Endothelial cell of umbilical vein (primary cell): ENCODE results near the gene USF2. TPM values are rescaled to one million over a fixed set of nuclear protein-coding genes. Genes with fewer than 3 reads are reported as not detected.

Experiments used
- BruUV-seq: library from RNA; stranded (reverse); fragments of 400-500 nt; replicated peaks from 2 replicates; lab custom pipeline; 2021; lab: Mats Ljungman, UMichigan
- CTCF ChIA-PET: fragments of 300-600, 350-600 bp; sonication (Branson Sonifier 250); formaldehyde crosslinking; loops from one replicate; lab custom pipeline; 2021; ENCODE audit warnings: antibody characterized with exemption, inconsistent platforms; lab: Charles Lee
- POLR2A ChIA-PET: fragments of 300-600, 350-600 bp; sonication (Branson Sonifier 250); formaldehyde crosslinking; loops from one replicate; lab custom pipeline; 2021; ENCODE audit warnings: antibody characterized with exemption, inconsistent platforms; lab: Charles Lee
- DNase-seq: peaks from one replicate; pipeline ENCODE4 v3.0.0-alpha.2; 2011; ENCODE audit warnings: low read depth, low spot score
- FAIRE-seq: peaks from 2 replicates; lab custom pipeline; 2011; peaks lifted over from hg19 to GRCh38; lab: Jason Lieb, UNC
- H2AFZ ChIP-seq: 2 replicates; pipeline ENCODE4 v1.6.0; 2012; ENCODE audit warnings: low read depth, low read length, control low read depth, inconsistent platforms
- H3K27ac ChIP-seq: 2 replicates; pipeline ENCODE4 v1.5.1; 2011; ENCODE audit warnings: low read depth, mild to moderate bottlenecking, control low read depth, low read length, moderate library complexity; ENCODE audit not compliant: insufficient read depth
- H3K27me3 ChIP-seq, 2 experiments: 2 replicates each; pipeline versions ENCODE4 v1.6.0 to v1.6.1; 2011; ENCODE audit warnings: low read length in 2 of 2, mixed read lengths in 1 of 2; ENCODE audit not compliant: control insufficient read depth in 2 of 2, insufficient read depth in 2 of 2
- H3K36me3 ChIP-seq, 2 experiments: 2 replicates in 1 of 2; 3 replicates in 1 of 2; pipeline ENCODE4 v1.5.1; 2011; ENCODE audit warnings: low read length in 2 of 2, mild to moderate bottlenecking in 1 of 2, moderate library complexity in 1 of 2; ENCODE audit not compliant: control insufficient read depth in 2 of 2, insufficient read depth in 2 of 2; ENCODE audit errors: extremely low read depth in 1 of 2
- H3K4me1 ChIP-seq: 3 replicates; pipeline ENCODE4 v1.5.1; 2011; ENCODE audit warnings: mild to moderate bottlenecking, low read length; ENCODE audit not compliant: control insufficient read depth, insufficient read depth; ENCODE audit errors: extremely low read depth
- H3K4me2 ChIP-seq: 2 replicates; pipeline ENCODE4 v1.6.1; 2011; ENCODE audit warnings: low read length, control low read depth, mixed read lengths; ENCODE audit not compliant: insufficient read depth
- H3K4me3 ChIP-seq, 3 experiments: fragments of 200-600 bp in 1 of 3; sonication (generic), shearing (Covaris generic) in 1 of 3; replicated peaks in 1 of 3; 2 replicates each; pipeline ENCODE4 v1.5.1; 2011 to 2016; ENCODE audit warnings: control low read depth in 3 of 3, low read length in 3 of 3, mild to moderate bottlenecking in 2 of 3, inconsistent platforms in 1 of 3, low read depth in 1 of 3, moderate library complexity in 1 of 3; ENCODE audit not compliant: insufficient read depth in 1 of 3
- H3K79me2 ChIP-seq: 2 replicates; pipeline ENCODE4 v1.6.0; 2012; ENCODE audit warnings: low read length, inconsistent platforms; ENCODE audit not compliant: control insufficient read depth, insufficient read depth
- H3K9ac ChIP-seq: replicated peaks from 2 replicates; pipeline ENCODE3; 2011; ENCODE audit warnings: low read length, control low read depth; ENCODE audit not compliant: insufficient read depth; ENCODE audit errors: extremely low read depth
- H3K9me1 ChIP-seq: replicated peaks from 3 replicates; pipeline ENCODE4 v1.6.0; 2011; ENCODE audit warnings: mild to moderate bottlenecking, low read length; ENCODE audit not compliant: control insufficient read depth, insufficient read depth; ENCODE audit errors: extremely low read depth
- H3K9me3 ChIP-seq: replicated peaks from 2 replicates; pipeline ENCODE4 v1.5.1; 2012; ENCODE audit warnings: low read length, inconsistent platforms; ENCODE audit not compliant: control insufficient read depth, insufficient read depth
- H4K20me1 ChIP-seq: replicated peaks from 2 replicates; pipeline ENCODE3; 2011; ENCODE audit warnings: mild to moderate bottlenecking, low read length; ENCODE audit not compliant: control insufficient read depth, insufficient read depth; ENCODE audit errors: extremely low read depth
- EZH2 ChIP-seq: IDR thresholded peaks from 2 replicates; pipeline ENCODE4 v1.6.1; 2012; ENCODE audit warnings: borderline replicate concordance, low read depth, mild to moderate bottlenecking, moderate library complexity, low read length, inconsistent platforms; ENCODE audit not compliant: severe bottlenecking
- FOS ChIP-seq: IDR thresholded peaks from 2 replicates; pipeline ENCODE4 v1.6.1; 2011; ENCODE audit warnings: mild to moderate bottlenecking, low read length, moderate library complexity, borderline replicate concordance; ENCODE audit not compliant: insufficient read depth
- GATA2 ChIP-seq: IDR thresholded peaks from 2 replicates; pipeline ENCODE4 v1.7.0; 2011; ENCODE audit warnings: low read depth, mild to moderate bottlenecking, moderate library complexity, mixed read lengths, low read length; ENCODE audit not compliant: insufficient read length, insufficient read depth
- JUN ChIP-seq: IDR thresholded peaks from 2 replicates; pipeline ENCODE4 v1.6.1; 2011; ENCODE audit warnings: borderline replicate concordance, low read depth; ENCODE audit not compliant: insufficient read length, insufficient read depth
- MAX ChIP-seq: IDR thresholded peaks from 2 replicates; pipeline ENCODE4 v1.6.1; 2011; ENCODE audit not compliant: insufficient read depth, insufficient read length
- MYC ChIP-seq: IDR thresholded peaks from one replicate; pipeline ENCODE4 v1.6.1; 2011; ENCODE audit warnings: mild to moderate bottlenecking, low read depth, low read length
- POLR2A ChIP-seq: IDR thresholded peaks from 2 replicates; pipeline ENCODE4 v1.6.1; 2012; ENCODE audit warnings: low read depth, mild to moderate bottlenecking, control low read depth, low read length
- POLR2AphosphoS5 ChIP-seq: IDR thresholded peaks from 2 replicates; pipeline ENCODE4 v1.6.1; 2012; ENCODE audit warnings: low read depth, mild to moderate bottlenecking, control low read depth, low read length, moderate library complexity; ENCODE audit not compliant: insufficient read depth
- dilution Hi-C: fragments of 300-500 bp; cut with MboI; formaldehyde crosslinking; loops from one replicate; pipeline ENCODE4 v1.15.0; 2019; ENCODE audit warnings: low sequenced_read_pairs; ENCODE audit not compliant: extremely low pct_ligation_motif_present
- intact Hi-C: fragments of 100-400 bp; cut with micrococcal nuclease; formaldehyde crosslinking; loops from one replicate; pipeline ENCODE4 v1.10.0; 2022
- polyA plus RNA-seq, 4 experiments: library from polyadenylated mRNA; depleted of rRNA in 3 of 4; stranded (reverse) in 3 of 4; unstranded in 1 of 4; fragments of >200 nt; gene quantifications; 2 replicates each; pipeline versions ENCODE4 v1.2.1 to v1.2.3, GENCODE V29; 2011 to 2012; ENCODE audit warnings: missing spikeins in 1 of 4
- total RNA-seq: library from RNA; stranded (reverse); gene quantifications from 2 replicates; pipeline ENCODE4 v1.2.3, GENCODE V29; 2021
- TF ChIP-seq, protein P1 (sequence below), 2 donors: IDR thresholded peaks; 1 replicate in 1 of 2; 2 replicates in 1 of 2; pipeline ENCODE4 v1.5.1; 2011; ENCODE audit warnings: low read length in 2 of 2, mild to moderate bottlenecking in 2 of 2, moderate library complexity in 2 of 2, control low read depth in 1 of 2, inconsistent platforms in 1 of 2, low read depth in 1 of 2; ENCODE audit not compliant: insufficient read depth in 1 of 2; ENCODE audit errors: extremely low read depth in 1 of 2

The USF2 gene
- total and polyA plus RNA-seq, 2 donors (not counting 3 experiments of a cell fraction or from before 2014, with no cell fraction given) = 75.0 to 76.8 TPM

DNA sequence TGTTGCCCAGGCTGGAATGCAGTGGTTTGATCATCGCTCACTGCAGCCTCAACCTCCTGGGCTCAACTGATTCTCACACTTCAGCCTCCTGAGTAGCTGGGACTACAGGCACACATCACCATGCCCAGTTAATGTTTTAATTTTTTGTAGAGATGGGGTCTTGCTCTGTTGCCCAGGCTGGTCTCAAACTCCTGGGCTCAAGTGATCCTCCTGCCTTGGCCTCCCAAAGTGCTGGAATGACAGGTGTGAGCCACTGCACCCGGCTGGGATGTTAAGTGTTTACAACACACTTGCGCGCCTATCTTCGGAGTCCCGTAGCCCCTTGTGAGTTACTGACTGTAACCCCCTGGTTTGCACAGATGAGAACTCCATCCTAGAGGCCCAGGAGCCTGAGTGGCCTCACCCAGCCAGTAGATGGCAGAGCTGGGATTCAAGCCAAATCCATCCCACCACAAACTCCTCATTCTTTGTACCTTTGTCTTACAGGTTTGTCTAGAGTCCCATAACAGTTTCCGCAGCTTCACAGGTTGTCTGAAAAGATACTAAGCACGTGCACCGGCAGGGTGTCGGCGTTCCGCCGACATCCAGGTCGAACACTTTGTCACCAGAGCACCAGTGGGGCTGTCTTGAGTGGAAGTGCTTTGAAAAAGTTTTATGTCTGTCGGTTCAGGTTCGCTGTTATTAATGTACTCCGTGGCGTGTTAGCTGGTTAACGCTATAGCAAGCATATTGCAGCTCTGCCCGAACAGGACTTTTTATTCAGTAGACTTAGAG lies 37.9 kb downstream of the USF2 start:
- ChIA-PET CTCF (no interaction called here), POLR2A (no interaction called here)
- Histone ChIP-seq H3K36me3 (no peaks in the 10 kb centered on the region), H3K9me1 (no peaks in the 10 kb centered on the region), H3K4me1 (no peaks in the 10 kb centered on the region), H3K4me3 (no peak overlapping the region), H3K9ac (no peak overlapping the region), H2AFZ (no peak overlapping the region), H3K79me2 (no peaks in the 10 kb centered on the region), H3K9me3 (no peaks in the 10 kb centered on the region), H3K27me3 (no peaks in the 10 kb centered on the region), H3K27ac (no peak overlapping the region), H4K20me1 (no peaks in the 10 kb centered on the region), H3K4me2 (no peak overlapping the region)
- intact Hi-C loops = no loop called here
- no peak for DNase-seq
- BruUV-seq = no TSS peak
- no peak for FAIRE-seq
- dilution Hi-C loops = no loop called here
- no peak for TF ChIP-seq POLR2A
- TF ChIP-seq MYC = no peak
- TF ChIP-seq, protein P1, sequence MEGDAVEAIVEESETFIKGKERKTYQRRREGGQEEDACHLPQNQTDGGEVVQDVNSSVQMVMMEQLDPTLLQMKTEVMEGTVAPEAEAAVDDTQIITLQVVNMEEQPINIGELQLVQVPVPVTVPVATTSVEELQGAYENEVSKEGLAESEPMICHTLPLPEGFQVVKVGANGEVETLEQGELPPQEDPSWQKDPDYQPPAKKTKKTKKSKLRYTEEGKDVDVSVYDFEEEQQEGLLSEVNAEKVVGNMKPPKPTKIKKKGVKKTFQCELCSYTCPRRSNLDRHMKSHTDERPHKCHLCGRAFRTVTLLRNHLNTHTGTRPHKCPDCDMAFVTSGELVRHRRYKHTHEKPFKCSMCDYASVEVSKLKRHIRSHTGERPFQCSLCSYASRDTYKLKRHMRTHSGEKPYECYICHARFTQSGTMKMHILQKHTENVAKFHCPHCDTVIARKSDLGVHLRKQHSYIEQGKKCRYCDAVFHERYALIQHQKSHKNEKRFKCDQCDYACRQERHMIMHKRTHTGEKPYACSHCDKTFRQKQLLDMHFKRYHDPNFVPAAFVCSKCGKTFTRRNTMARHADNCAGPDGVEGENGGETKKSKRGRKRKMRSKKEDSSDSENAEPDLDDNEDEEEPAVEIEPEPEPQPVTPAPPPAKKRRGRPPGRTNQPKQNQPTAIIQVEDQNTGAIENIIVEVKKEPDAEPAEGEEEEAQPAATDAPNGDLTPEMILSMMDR (IDR thresholded peaks at IDR 0.05; ENCODE audit: extremely low read depth in 1 of 2, insufficient read depth in 1 of 2, low read depth in 1 of 2, low read length in 2 of 2) = peak in 1 of 2 donors; percentile 35

GRCh38 chr19:35307931-35308330 lies 39.2 kb downstream of the USF2 start:
- Histone ChIP-seq H3K4me1 (no peaks in the 10 kb centered on the region), H3K9me1 (no peaks in the 10 kb centered on the region), H3K9ac (no peak overlapping the region), H3K79me2 (no peaks in the 10 kb centered on the region), H3K27me3 (no peaks in the 10 kb centered on the region), H3K4me3 (no peak overlapping the region), H3K36me3 (no peaks in the 10 kb centered on the region), H3K9me3 (no peaks in the 10 kb centered on the region), H3K4me2 (no peak overlapping the region), H3K27ac (no peak overlapping the region), H4K20me1 (no peaks in the 10 kb centered on the region), H2AFZ (no peak overlapping the region)
- FAIRE-seq (no peak), DNase-seq (no peak)
- TF ChIP-seq FOS (no peak), JUN (no peak), MAX (no peak), POLR2A (no peak), MYC (no peak), POLR2AphosphoS5 (no peak), EZH2 (no peak), GATA2 (no peak)
- TF ChIP-seq, protein P1 (IDR thresholded peaks at IDR 0.05; ENCODE audit: extremely low read depth in 1 of 2, insufficient read depth in 1 of 2, low read depth in 1 of 2, low read length in 2 of 2) = no peak
- dilution Hi-C loops = no loop called here
- no TSS peak for BruUV-seq
- ChIA-PET POLR2A (no interaction called here), CTCF (interaction anchor here (0.6 kb wide), 1 partner anchor 33 kb away, joined by 3 read pairs; no protein-coding TSS in a partner anchor)
- intact Hi-C loops = no loop called here
